HL-60/S4 (cell line): ENCODE data around the gene CORO7.

Source experiments
- in situ Hi-C: fragments of 300-500 bp; cut with MboI; formaldehyde crosslinking; loops from 2 replicates; pipeline ENCODE4 v1.14.3; 2022; ENCODE audit warnings: low sequenced_read_pairs

Gene CORO7

DNA sequence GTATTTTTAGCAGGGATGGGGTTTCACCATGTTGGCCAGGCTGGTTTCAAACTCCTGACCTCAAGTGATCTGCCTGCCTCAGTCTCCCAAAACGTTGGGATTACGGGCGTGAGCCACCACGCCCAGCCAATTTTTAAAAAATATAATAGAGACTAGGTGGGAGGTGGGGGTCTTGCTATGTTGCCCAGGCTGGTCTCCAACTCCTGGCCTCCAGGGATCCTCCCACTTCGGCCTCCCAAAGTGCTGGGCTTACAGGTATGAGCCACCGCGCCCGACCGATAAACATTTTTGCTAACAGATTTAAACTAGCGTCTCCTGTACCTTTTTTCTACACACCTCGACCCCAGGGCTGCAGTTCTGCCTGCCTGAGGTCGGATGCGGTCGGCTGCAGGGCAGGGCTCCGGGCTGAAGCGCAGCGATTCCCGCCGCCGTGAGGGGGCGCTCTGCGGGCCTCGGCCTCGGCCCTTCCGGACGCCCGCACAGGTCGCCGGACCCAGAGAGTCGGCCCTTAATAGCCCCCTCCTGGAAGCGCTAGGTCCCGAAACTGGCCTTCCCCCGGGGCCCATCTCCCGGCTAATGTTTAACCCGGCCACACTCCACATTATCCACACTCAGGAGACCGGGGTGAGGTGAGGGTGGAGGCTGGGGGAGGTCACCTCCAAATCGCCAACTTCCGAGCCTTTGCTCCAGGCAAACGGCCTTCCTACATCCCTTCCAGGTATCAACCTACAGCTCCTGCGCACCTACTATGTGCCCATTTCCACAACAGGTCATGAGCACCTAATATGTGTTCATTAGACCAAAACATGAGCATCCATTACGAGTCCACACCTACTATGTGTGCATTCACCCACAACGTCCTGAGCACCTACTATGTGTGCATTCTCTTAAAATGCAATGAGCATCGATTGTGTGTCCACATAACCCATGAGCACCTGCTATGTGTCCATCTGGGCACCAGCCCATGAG, 102.5 kb downstream of the CORO7 start:
- in situ Hi-C loops, result no loop called here

DNA sequence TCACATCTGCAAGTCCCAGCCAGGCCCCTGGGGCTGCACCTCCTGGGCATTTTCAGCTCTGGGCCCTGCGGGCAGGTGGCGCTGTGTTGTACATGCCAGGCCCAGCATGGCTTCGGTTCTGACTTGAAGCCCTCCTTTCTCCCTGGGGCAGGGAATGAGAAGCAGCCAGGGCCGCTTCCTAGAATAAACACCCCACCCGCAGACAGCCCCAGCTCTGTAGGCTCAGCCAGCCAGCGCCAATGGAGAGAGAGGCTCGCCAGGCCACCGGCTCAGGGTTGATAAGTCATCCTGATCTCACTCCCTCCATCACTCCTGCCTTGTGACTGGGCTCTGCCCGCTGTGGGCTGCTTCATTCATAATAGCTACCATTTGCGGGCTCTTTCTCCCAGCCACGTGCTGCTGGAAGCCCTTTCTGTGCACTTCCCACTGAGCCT, 106.5 kb downstream of the CORO7 start:
- in situ Hi-C loops, result no loop called here

DNA sequence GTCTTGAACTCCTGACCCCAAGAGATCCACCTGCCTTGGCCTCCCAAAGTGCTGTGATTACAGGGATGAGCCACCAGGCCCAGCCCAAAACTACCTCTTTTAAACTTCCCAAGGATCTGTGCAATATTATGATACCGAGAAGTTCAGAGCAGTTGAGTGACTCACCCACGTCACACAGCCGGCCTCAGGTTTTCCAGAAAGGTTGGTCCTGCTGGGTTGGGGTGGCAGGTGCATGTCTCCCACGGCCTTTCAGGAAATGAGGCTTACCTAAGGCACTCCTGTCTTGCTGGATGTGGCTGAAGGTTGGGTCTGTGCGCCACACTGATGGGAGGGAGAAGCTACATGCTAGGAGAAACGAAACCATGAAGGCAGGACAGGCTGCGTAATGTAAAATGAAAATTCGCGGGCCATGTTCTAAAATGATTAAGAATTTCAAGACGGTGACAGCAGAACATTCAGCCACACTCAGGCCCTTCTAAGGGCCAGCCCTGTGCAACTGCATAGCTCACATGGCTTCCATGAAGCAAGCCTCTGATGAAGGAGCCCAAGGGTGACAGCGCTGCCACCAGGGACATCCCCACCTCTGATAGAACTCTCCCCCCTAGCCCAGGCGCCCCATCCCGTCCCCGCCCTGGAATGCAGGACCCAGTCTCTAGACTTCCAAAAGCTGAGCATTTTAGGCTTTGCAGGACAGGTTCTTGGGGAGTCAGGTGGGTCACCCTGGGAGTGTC, 107.1 kb downstream of the CORO7 start:
- in situ Hi-C loops, result no loop called here

DNA sequence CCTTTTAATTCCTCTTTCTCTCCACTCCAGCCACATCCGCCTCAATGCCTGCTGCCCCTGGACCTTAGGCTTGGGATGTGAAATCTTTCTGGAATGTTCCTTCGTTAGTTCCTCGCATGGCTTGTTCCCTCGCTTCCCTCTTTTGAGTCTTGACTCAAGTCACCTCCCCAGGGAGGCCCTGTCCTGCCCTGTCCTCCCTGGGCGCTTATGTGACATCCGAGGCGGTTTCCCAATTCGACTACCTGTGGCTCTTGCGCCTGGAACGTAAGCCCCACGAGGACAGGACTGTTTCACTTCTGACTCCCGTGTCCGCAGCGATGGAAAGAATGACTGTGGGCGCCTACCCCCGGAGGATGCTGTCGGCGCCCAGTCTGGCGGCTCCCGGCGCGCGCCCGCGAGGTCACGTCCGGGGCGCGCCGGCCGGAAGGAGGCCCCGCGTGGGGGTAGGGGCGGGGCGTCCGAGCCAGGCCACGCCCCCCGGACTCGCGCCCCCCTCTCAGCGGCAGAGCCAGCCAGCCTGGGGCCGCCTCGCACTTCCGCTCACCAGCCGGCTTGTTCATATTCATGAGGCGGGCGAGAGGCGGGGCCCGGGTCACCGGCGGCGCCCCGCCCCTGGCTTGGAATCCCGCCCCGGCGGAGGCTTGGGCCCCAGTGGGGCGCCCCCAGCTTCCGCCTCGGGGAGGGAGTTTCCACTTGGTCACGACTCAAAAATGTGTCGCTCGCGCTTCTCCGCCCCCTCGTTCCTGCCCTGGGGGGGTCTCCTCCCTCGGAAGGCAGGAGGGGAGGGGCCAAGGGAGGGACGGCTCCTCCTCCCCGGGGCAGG, 109.0 kb downstream of the CORO7 start:
- in situ Hi-C loops, result no loop called here

- in situ Hi-C loops, result no loop called here
Observed at GRCh38 chr16:4306470-4307214, 109.8 kb downstream of the CORO7 start.
